ENCODE data around the gene ARHGAP11A. TPM values are rescaled to one million over a fixed set of nuclear protein-coding genes. Genes with fewer than 3 reads are reported as not detected.
"Not testable (repeated sequence)": the region's sequence is repeated elsewhere in the genome, so short reads cannot be mapped to it uniquely, and the experiment has no call there.

Gene ARHGAP11A
- total and polyA plus RNA-seq, 10 of the 15 experiments (the other 5 are each of a cell fraction or from before 2014, with no cell fraction given): 12.4 to 53.6 (median 36.5) TPM

GRCh38 chr15:32568988-32569387 is 46.3 kb upstream of the ARHGAP11A start:
- WGBS (ENCODE audit: insufficient coverage, insufficient replicate concordance, low lambda C conversion rate, missing lambda C conversion rate): no CpG with 5 or more reads among the region's 3 CpGs
- H3K36me3 ChIP-seq (ENCODE audit: control insufficient read depth in 2 of 2, insufficient read depth in 2 of 2, low read length in 1 of 2); CTCF ChIA-PET; H3K4me2 ChIP-seq (ENCODE audit: control insufficient read depth, insufficient read depth); SMC1A ChIA-PET (ENCODE audit: uncharacterized antibody, unreplicated experiment); intact Hi-C loops (cut with micrococcal nuclease; ENCODE audit: unreplicated experiment); BruUV-seq (replicated peaks); H3K4me3 ChIP-seq; H3K9me3 ChIP-seq (replicated peaks; ENCODE audit: control insufficient read depth, insufficient read depth, low read length); in situ Hi-C loops (cut with MboI); H3K9ac ChIP-seq (ENCODE audit: control insufficient read depth, insufficient read depth, low read length); RAD21 ChIA-PET (ENCODE audit: unreplicated experiment); H3K4me1 ChIP-seq (ENCODE audit: control insufficient read depth, insufficient read depth, low read length); H2AFZ ChIP-seq (ENCODE audit: control insufficient read depth, low read depth, low read length); DNase-seq (ENCODE audit: low read depth, low spot score); H3K79me2 ChIP-seq (ENCODE audit: control insufficient read depth, insufficient read depth, low read length); POLR2A ChIA-PET; H4K20me1 ChIP-seq (ENCODE audit: control insufficient read depth, insufficient read depth); H3K27ac ChIP-seq (ENCODE audit: control insufficient read depth, insufficient read depth); FAIRE-seq; ATAC-seq; H3K27me3 ChIP-seq (replicated peaks in 1 of 2; ENCODE audit: control insufficient read depth in 2 of 2, insufficient read depth in 2 of 2, low read length in 1 of 2): not testable (repeated sequence)

- CTCF ChIA-PET; BruUV-seq (replicated peaks); DNase-seq (ENCODE audit: low read depth, low spot score): not testable (repeated sequence)
Measured at GRCh38 chr15:32578482-32578881, 36.8 kb upstream of the ARHGAP11A start.

DNA sequence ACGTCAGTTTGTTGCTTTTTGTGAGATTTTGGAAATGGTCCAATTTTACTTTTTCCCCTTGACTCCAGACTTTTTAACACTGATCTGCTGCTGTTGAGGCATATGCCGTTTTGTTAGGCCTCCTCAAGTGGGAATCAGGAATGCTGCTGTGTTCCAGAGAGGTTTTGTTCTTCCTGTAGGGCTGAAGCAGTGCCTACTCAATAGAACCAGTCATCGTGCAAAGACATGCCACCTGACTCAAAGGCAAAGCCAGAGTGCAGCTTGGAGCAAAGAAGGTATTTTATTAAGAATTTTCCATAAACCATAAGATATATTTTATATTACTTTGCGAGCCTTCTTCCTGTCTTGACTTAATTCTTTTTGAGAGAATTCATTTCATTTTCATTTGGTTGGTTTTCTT is 29.5 kb upstream of the ARHGAP11A start:
- DNase-seq (ENCODE audit: low read depth, low spot score); H3K79me2 ChIP-seq (ENCODE audit: control insufficient read depth, insufficient read depth, low read length); H3K4me2 ChIP-seq (ENCODE audit: control insufficient read depth, insufficient read depth); H3K9me3 ChIP-seq (replicated peaks; ENCODE audit: control insufficient read depth, insufficient read depth, low read length); RAD21 ChIA-PET (ENCODE audit: unreplicated experiment); SMC1A ChIA-PET (ENCODE audit: uncharacterized antibody, unreplicated experiment); CTCF ChIA-PET; intact Hi-C loops (cut with micrococcal nuclease; ENCODE audit: unreplicated experiment); FAIRE-seq; H2AFZ ChIP-seq (ENCODE audit: control insufficient read depth, low read depth, low read length); H3K27ac ChIP-seq (ENCODE audit: control insufficient read depth, insufficient read depth); H3K4me3 ChIP-seq; ATAC-seq; BruUV-seq (replicated peaks); in situ Hi-C loops (cut with MboI); H4K20me1 ChIP-seq (ENCODE audit: control insufficient read depth, insufficient read depth); POLR2A ChIA-PET; H3K4me1 ChIP-seq (ENCODE audit: control insufficient read depth, insufficient read depth, low read length); H3K27me3 ChIP-seq (replicated peaks in 1 of 2; ENCODE audit: control insufficient read depth in 2 of 2, insufficient read depth in 2 of 2, low read length in 1 of 2); H3K9ac ChIP-seq (ENCODE audit: control insufficient read depth, insufficient read depth, low read length); H3K36me3 ChIP-seq (ENCODE audit: control insufficient read depth in 2 of 2, insufficient read depth in 2 of 2, low read length in 1 of 2): not testable (repeated sequence)
- no CpG with 5 or more reads among the region's 4 CpGs for WGBS (ENCODE audit: insufficient coverage, insufficient replicate concordance, low lambda C conversion rate, missing lambda C conversion rate)

More at GRCh38 chr15:32578482-32578881, 36.8 kb upstream of the ARHGAP11A start:
- POLR2A ChIA-PET; H3K36me3 ChIP-seq (ENCODE audit: control insufficient read depth in 2 of 2, insufficient read depth in 2 of 2, low read length in 1 of 2); H3K27ac ChIP-seq (ENCODE audit: control insufficient read depth, insufficient read depth); ATAC-seq; SMC1A ChIA-PET (ENCODE audit: uncharacterized antibody, unreplicated experiment); H4K20me1 ChIP-seq (ENCODE audit: control insufficient read depth, insufficient read depth); H3K4me1 ChIP-seq (ENCODE audit: control insufficient read depth, insufficient read depth, low read length); H3K9ac ChIP-seq (ENCODE audit: control insufficient read depth, insufficient read depth, low read length); intact Hi-C loops (cut with micrococcal nuclease; ENCODE audit: unreplicated experiment); in situ Hi-C loops (cut with MboI); H2AFZ ChIP-seq (ENCODE audit: control insufficient read depth, low read depth, low read length); H3K79me2 ChIP-seq (ENCODE audit: control insufficient read depth, insufficient read depth, low read length); H3K9me3 ChIP-seq (replicated peaks; ENCODE audit: control insufficient read depth, insufficient read depth, low read length); FAIRE-seq; RAD21 ChIA-PET (ENCODE audit: unreplicated experiment); H3K4me2 ChIP-seq (ENCODE audit: control insufficient read depth, insufficient read depth); H3K4me3 ChIP-seq; H3K27me3 ChIP-seq (replicated peaks in 1 of 2; ENCODE audit: control insufficient read depth in 2 of 2, insufficient read depth in 2 of 2, low read length in 1 of 2): not testable (repeated sequence)
- 0% methylated on average over 1 of the region's 4 CpGs for whole genome bisulfite sequencing (ENCODE audit: insufficient coverage, insufficient replicate concordance, low lambda C conversion rate, missing lambda C conversion rate)

GRCh38 chr15:32593151-32593550 is 22.2 kb upstream of the ARHGAP11A start, which contains the start of gene GOLGA8N:
GOLGA8N (plus strand) TSS chr15:32593456.
- H3K9me3 ChIP-seq (replicated peaks; ENCODE audit: control insufficient read depth, insufficient read depth, low read length); SMC1A ChIA-PET (ENCODE audit: uncharacterized antibody, unreplicated experiment); H3K79me2 ChIP-seq (ENCODE audit: control insufficient read depth, insufficient read depth, low read length); in situ Hi-C loops (cut with MboI); H3K36me3 ChIP-seq (ENCODE audit: control insufficient read depth in 2 of 2, insufficient read depth in 2 of 2, low read length in 1 of 2); H3K4me2 ChIP-seq (ENCODE audit: control insufficient read depth, insufficient read depth); H3K4me1 ChIP-seq (ENCODE audit: control insufficient read depth, insufficient read depth, low read length); H3K27me3 ChIP-seq (replicated peaks in 1 of 2; ENCODE audit: control insufficient read depth in 2 of 2, insufficient read depth in 2 of 2, low read length in 1 of 2); H3K4me3 ChIP-seq; ATAC-seq; RAD21 ChIA-PET (ENCODE audit: unreplicated experiment); CTCF ChIA-PET; H3K27ac ChIP-seq (ENCODE audit: control insufficient read depth, insufficient read depth); H3K9ac ChIP-seq (ENCODE audit: control insufficient read depth, insufficient read depth, low read length); intact Hi-C loops (cut with micrococcal nuclease; ENCODE audit: unreplicated experiment); POLR2A ChIA-PET; H2AFZ ChIP-seq (ENCODE audit: control insufficient read depth, low read depth, low read length); DNase-seq (ENCODE audit: low read depth, low spot score); FAIRE-seq; H4K20me1 ChIP-seq (ENCODE audit: control insufficient read depth, insufficient read depth); BruUV-seq (replicated peaks): not testable (repeated sequence)
- WGBS (ENCODE audit: insufficient coverage, insufficient replicate concordance, low lambda C conversion rate, missing lambda C conversion rate): no CpG with 5 or more reads among the region's 8 CpGs
